Measurements from ENCODE around the gene NDUFB2. TPM values are rescaled to one million over a fixed set of nuclear protein-coding genes. Genes with fewer than 3 reads are reported as not detected.

Gene NDUFB2
- total RNA-seq, 2 donors from 2014 or later: 180 to 202 TPM

- Mint-ChIP-seq H3K4me3 (no peak overlapping the region), H3K36me3 (ENCODE audit: low read depth) (no peaks in the 10 kb centered on the region), H3K27ac (no peak overlapping the region), H3K9me3 (no peaks in the 10 kb centered on the region), H3K4me1 (peaks cover 4% of the 10 kb centered on the region), H3K27me3 (ENCODE audit: insufficient read depth) (no peaks in the 10 kb centered on the region)
- Histone ChIP-seq H3K36me3 (ENCODE audit: control insufficient read depth, insufficient read depth, low read length) (no peaks in the 10 kb centered on the region), H3K27ac (ENCODE audit: low read depth, low read length) (no peak overlapping the region), H3K4me3 (ENCODE audit: low read length) (no peak overlapping the region), H3K27me3 (ENCODE audit: control insufficient read depth, insufficient read depth, low read length, poor library complexity, severe bottlenecking) (no peaks in the 10 kb centered on the region), H3K9ac (ENCODE audit: extremely low read depth, low read length, poor library complexity, severe bottlenecking) (no peak overlapping the region), H3K4me1 (ENCODE audit: control insufficient read depth, insufficient read depth, low read length) (peaks cover 1% of the 10 kb centered on the region), H3K9me3 (ENCODE audit: control insufficient read depth, low read length) (no peaks in the 10 kb centered on the region)
- TF ChIP-seq, protein P1, sequence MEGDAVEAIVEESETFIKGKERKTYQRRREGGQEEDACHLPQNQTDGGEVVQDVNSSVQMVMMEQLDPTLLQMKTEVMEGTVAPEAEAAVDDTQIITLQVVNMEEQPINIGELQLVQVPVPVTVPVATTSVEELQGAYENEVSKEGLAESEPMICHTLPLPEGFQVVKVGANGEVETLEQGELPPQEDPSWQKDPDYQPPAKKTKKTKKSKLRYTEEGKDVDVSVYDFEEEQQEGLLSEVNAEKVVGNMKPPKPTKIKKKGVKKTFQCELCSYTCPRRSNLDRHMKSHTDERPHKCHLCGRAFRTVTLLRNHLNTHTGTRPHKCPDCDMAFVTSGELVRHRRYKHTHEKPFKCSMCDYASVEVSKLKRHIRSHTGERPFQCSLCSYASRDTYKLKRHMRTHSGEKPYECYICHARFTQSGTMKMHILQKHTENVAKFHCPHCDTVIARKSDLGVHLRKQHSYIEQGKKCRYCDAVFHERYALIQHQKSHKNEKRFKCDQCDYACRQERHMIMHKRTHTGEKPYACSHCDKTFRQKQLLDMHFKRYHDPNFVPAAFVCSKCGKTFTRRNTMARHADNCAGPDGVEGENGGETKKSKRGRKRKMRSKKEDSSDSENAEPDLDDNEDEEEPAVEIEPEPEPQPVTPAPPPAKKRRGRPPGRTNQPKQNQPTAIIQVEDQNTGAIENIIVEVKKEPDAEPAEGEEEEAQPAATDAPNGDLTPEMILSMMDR (conservative IDR thresholded peaks at IDR 0.05): no peak
- WGBS, 2 experiments (ENCODE audit: insufficient coverage in 1 of 2, insufficient read length in 1 of 2): 92 to 97% methylated on average over 8 to 11 of the region's 11 CpGs
- no peak for DNase-seq
Measured at GRCh38 chr7:140656548-140657515, 39.7 kb upstream of the NDUFB2 start.

- 92 to 97% methylated on average over 8 to 9 of the region's 9 CpGs for WGBS, 2 experiments (ENCODE audit: insufficient coverage in 1 of 2, insufficient read length in 1 of 2)
- Mint-ChIP-seq H3K36me3 (ENCODE audit: low read depth) (no peaks in the 10 kb centered on the region), H3K27ac (no peak overlapping the region), H3K4me1 (peaks cover 2% of the 10 kb centered on the region), H3K27me3 (ENCODE audit: insufficient read depth) (no peaks in the 10 kb centered on the region), H3K9me3 (no peaks in the 10 kb centered on the region), H3K4me3 (no peak overlapping the region)
- Histone ChIP-seq H3K4me1 (ENCODE audit: control insufficient read depth, insufficient read depth, low read length) (no peaks in the 10 kb centered on the region), H3K9me3 (ENCODE audit: control insufficient read depth, low read length) (no peaks in the 10 kb centered on the region), H3K27ac (ENCODE audit: low read depth, low read length) (no peak overlapping the region), H3K36me3 (ENCODE audit: control insufficient read depth, insufficient read depth, low read length) (no peaks in the 10 kb centered on the region), H3K27me3 (ENCODE audit: control insufficient read depth, insufficient read depth, low read length, poor library complexity, severe bottlenecking) (no peaks in the 10 kb centered on the region), H3K4me3 (ENCODE audit: low read length) (no peak overlapping the region), H3K9ac (ENCODE audit: extremely low read depth, low read length, poor library complexity, severe bottlenecking) (no peak overlapping the region)
- DNase-seq: no peak
- TF ChIP-seq, protein P1 (conservative IDR thresholded peaks at IDR 0.05): no peak
Measured at GRCh38 chr7:140657891-140658290, 38.6 kb upstream of the NDUFB2 start.

DNA sequence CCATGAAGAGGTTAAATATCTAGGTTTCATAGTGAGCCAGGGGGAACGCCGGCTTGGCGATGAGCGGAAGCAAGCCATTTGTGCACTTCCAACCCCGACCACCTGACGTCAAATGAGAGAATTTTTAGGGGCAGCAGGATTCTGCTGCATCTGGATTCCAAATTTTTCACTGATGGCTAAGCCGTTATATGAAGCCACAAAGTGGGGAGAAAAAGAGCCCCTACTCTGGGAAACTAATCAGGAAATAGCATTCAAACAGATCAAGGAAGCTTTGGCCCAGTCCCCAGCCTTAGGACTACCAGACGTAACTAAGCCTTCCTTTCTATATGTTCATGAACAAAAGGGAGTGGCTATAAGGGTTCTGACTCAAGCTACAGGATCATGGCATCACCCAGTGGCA lies 36.7 kb upstream of the NDUFB2 start:
- Mint-ChIP-seq H3K9me3 (no peaks in the 10 kb centered on the region), H3K36me3 (ENCODE audit: low read depth) (no peaks in the 10 kb centered on the region), H3K4me1 (no peaks in the 10 kb centered on the region), H3K27me3 (ENCODE audit: insufficient read depth) (peaks cover 3% of the 10 kb centered on the region), H3K4me3 (no peak overlapping the region), H3K27ac (no peak overlapping the region)
- no peaks in the 10 kb centered on the region for H3K4me1 ChIP-seq (ENCODE audit: control insufficient read depth, insufficient read depth, low read length)
- no peak overlapping the region for H3K4me3 ChIP-seq (ENCODE audit: low read length)
- WGBS, 2 experiments (ENCODE audit: insufficient coverage in 1 of 2, insufficient read length in 1 of 2): 91 to 96% methylated on average over 8 of the region's 8 CpGs
- no peak overlapping the region for H3K9ac ChIP-seq (ENCODE audit: extremely low read depth, low read length, poor library complexity, severe bottlenecking)
- no peaks in the 10 kb centered on the region for H3K36me3 ChIP-seq (ENCODE audit: control insufficient read depth, insufficient read depth, low read length)
- TF ChIP-seq, protein P1 (conservative IDR thresholded peaks at IDR 0.05): no peak
- DNase-seq: no peak
- H3K9me3 ChIP-seq (ENCODE audit: control insufficient read depth, low read length): no peaks in the 10 kb centered on the region
- H3K27me3 ChIP-seq (ENCODE audit: control insufficient read depth, insufficient read depth, low read length, poor library complexity, severe bottlenecking): no peaks in the 10 kb centered on the region
- no peak overlapping the region for H3K27ac ChIP-seq (ENCODE audit: low read depth, low read length)

All from endodermal cell (in vitro differentiated cells).